ENCODE results near the gene CHRNA9. TPM values are rescaled to one million over a fixed set of nuclear protein-coding genes. Genes with fewer than 3 reads are reported as not detected.
A peak's percentile ranks its signal among the peaks of the same experiment; 100 is the strongest.

The CHRNA9 gene
- total and polyA plus RNA-seq, 2 of the 4 experiments (the other 2 are of a cell fraction): not detected

DNA sequence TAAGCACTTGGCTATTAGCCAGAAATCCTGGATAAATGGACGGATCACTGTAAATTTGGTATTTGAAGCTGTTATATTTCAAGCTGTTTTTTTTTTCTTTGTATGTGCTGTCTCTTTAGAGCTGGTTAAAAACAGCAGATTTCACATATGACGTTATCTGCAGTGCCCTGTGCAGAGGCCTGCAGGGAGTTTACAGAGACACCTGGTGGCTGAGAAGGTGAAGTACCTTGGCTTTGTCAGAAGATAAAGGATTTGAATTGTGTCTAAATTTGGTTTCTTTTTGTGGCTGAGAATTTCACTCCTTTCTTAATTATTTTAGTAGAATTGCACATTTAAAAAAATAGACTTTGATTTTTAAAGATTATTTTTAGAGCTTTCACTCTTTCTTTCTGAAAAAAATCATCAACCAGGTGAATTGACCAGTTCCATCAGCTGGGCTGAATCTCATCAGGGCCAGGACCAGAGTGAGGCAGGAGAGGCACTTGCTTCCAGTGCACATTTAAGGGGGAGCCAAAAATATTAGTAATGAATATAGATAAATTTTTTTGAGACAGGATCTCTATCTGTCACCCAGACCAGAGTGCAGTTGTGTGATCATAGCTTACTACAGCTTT is 9.6 kb upstream of the CHRNA9 start:
- peaks cover 4% of the 10 kb centered on the region; the same call in 1 of the 2 replicates for H3K4me1 ChIP-seq (ENCODE audit: control insufficient read depth, insufficient read depth, low read length)
- no peak overlapping the region for H3K18ac ChIP-seq (ENCODE audit: low read depth, low read length)
- no peak overlapping the region for H3K4me2 ChIP-seq (ENCODE audit: low read depth, low read length)
- H3K9ac ChIP-seq (ENCODE audit: low read depth, low read length): no peak overlapping the region
- ATAC-seq (ENCODE audit: low read depth) (peak; percentile 77), DNase-seq (peak; percentile 72)
- no peak overlapping the region for H2AFZ ChIP-seq (replicated peaks; ENCODE audit: low read length, poor library complexity)
- no peak overlapping the region for H4K5ac ChIP-seq (ENCODE audit: low read depth, low read length)
- no peak overlapping the region for H2BK20ac ChIP-seq (ENCODE audit: low read depth, low read length)
- H3K9me1 ChIP-seq (ENCODE audit: insufficient read depth, low read length): peaks cover 5% of the 10 kb centered on the region
- no peak overlapping the region for H3K4me3 ChIP-seq (ENCODE audit: insufficient read depth, low read depth, low read length)
- dilution Hi-C loops (cut with HindIII; ENCODE audit: low sequenced_read_pairs, unreplicated experiment) (no loop called here), intact Hi-C loops (cut with micrococcal nuclease) (loop anchor here (5.0 kb wide), 1 partner anchor 392 kb away; no protein-coding TSS in a partner anchor), in situ Hi-C loops (cut with MboI; ENCODE audit: low sequenced_read_pairs) (no loop called here)
- TF ChIP-seq MXI1 (IDR thresholded peaks at IDR 0.05; ENCODE audit: borderline replicate concordance, low read depth, low read length): no peak
- TF ChIP-seq RAD21 (IDR thresholded peaks at IDR 0.05; ENCODE audit: low read length): peak; percentile 77
- TF ChIP-seq, protein P1, sequence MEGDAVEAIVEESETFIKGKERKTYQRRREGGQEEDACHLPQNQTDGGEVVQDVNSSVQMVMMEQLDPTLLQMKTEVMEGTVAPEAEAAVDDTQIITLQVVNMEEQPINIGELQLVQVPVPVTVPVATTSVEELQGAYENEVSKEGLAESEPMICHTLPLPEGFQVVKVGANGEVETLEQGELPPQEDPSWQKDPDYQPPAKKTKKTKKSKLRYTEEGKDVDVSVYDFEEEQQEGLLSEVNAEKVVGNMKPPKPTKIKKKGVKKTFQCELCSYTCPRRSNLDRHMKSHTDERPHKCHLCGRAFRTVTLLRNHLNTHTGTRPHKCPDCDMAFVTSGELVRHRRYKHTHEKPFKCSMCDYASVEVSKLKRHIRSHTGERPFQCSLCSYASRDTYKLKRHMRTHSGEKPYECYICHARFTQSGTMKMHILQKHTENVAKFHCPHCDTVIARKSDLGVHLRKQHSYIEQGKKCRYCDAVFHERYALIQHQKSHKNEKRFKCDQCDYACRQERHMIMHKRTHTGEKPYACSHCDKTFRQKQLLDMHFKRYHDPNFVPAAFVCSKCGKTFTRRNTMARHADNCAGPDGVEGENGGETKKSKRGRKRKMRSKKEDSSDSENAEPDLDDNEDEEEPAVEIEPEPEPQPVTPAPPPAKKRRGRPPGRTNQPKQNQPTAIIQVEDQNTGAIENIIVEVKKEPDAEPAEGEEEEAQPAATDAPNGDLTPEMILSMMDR (conservative IDR thresholded peaks at IDR 0.05; ENCODE audit: low read depth, low read length): peak; percentile 76
- TF ChIP-seq SMC3 (IDR thresholded peaks at IDR 0.05; ENCODE audit: low read depth, low read length): peak; percentile 75
- no peak overlapping the region for H2BK5ac ChIP-seq (ENCODE audit: low read depth, low read length, poor library complexity, severe bottlenecking)
- no peak overlapping the region for H4K91ac ChIP-seq (ENCODE audit: insufficient read depth, low read depth, low read length)
- H3K4ac ChIP-seq (ENCODE audit: low read depth, low read length): no peak overlapping the region
- H3K79me1 ChIP-seq (ENCODE audit: low read depth in 1 of 2, low read length in 2 of 2): no peaks in the 10 kb centered on the region
- H3K56ac ChIP-seq (ENCODE audit: extremely low read depth, insufficient read depth, low read length): no peak overlapping the region
- no peak overlapping the region for H3K14ac ChIP-seq (replicated peaks; ENCODE audit: low read depth, low read length)
- no peak overlapping the region for H2BK120ac ChIP-seq (ENCODE audit: low read depth, low read length)
- H3K27me3 ChIP-seq (ENCODE audit: control insufficient read depth, insufficient read depth, low read length): peaks cover 4% of the 10 kb centered on the region; the same call in 1 of the 2 replicates
- CTCF ChIA-PET: interaction anchor here (0.7 to 2.0 kb wide), 6 partner anchors 9 to 301 kb away, joined by 3 to 13 read pairs (median 3); partner anchors contain the start of gene CHRNA9
- no TSS peak for BruUV-seq (replicated peaks)
- POLR2A ChIA-PET (ENCODE audit: unreplicated experiment): no interaction called here
- H2BK15ac ChIP-seq (ENCODE audit: low read depth, low read length): no peak overlapping the region
- H4K20me1 ChIP-seq (ENCODE audit: insufficient read depth, low read length): peaks cover 4% of the 10 kb centered on the region; the same call in 1 of the 2 replicates
- H2AK5ac ChIP-seq (ENCODE audit: low read depth, low read length): no peak overlapping the region
- no peaks in the 10 kb centered on the region for H3K9me3 ChIP-seq (ENCODE audit: control insufficient read depth, insufficient read depth, low read length)
- no peak overlapping the region for H3K27ac ChIP-seq (ENCODE audit: insufficient read depth, low read length)
- no peak overlapping the region for H2AK9ac ChIP-seq (replicated peaks; ENCODE audit: low read depth, low read length, poor library complexity)
- WGBS, 2 experiments (ENCODE audit: extremely low coverage in 2 of 2, insufficient read length in 1 of 2): 20% methylated on average over 1 of the region's 2 CpGs; no CpG with 5 or more reads in 1 of the 2 experiments
- no peak overlapping the region for H4K8ac ChIP-seq (ENCODE audit: low read depth in 2 of 2, low read length in 2 of 2)
- H3K36me3 ChIP-seq (ENCODE audit: control insufficient read depth, insufficient read depth, low read length): no peaks in the 10 kb centered on the region
- H3K23ac ChIP-seq (ENCODE audit: low read depth, low read length): no peak overlapping the region

All from IMR-90 (cell line).